H1 (cell line): ENCODE measurements around the gene ZAR1. TPM values are rescaled to one million over a fixed set of nuclear protein-coding genes. Genes with fewer than 3 reads are reported as not detected.

Experiments used
- ASH2L ChIP-seq: fragments of 200-600, 300-600 bp; sonication (generic); IDR thresholded peaks from one replicate; pipeline ENCODE4 v1.7.1; 2017; ENCODE audit warnings: low read length
- CTBP2 ChIP-seq: IDR thresholded peaks from 2 replicates; pipeline ENCODE4 v1.7.0; 2011; ENCODE audit warnings: borderline replicate concordance, mild to moderate bottlenecking, moderate library complexity, mixed read lengths, low read length; ENCODE audit not compliant: insufficient read depth, insufficient read length
- NRF1 ChIP-seq: IDR thresholded peaks from 2 replicates; pipeline ENCODE4 v1.6.1; 2011; ENCODE audit warnings: mild to moderate bottlenecking, low read depth, low read length, improper control_type of control experiment
- polyA plus RNA-seq, 7 experiments: library from polyadenylated mRNA; depleted of rRNA in 3 of 7; stranded (reverse) in 5 of 7; unstranded in 2 of 7; fragments of >200 nt in 5 of 7; fragments of 200-250 nt in 2 of 7; gene quantifications; 1 replicate in 5 of 7; 2 replicates in 1 of 7; 4 replicates in 1 of 7; pipeline versions ENCODE4 v1.2.1 to v1.2.3, GENCODE V29; 2011 to 2013; ENCODE audit warnings: missing spikeins in 2 of 7, mixed read lengths in 2 of 7
- total RNA-seq: library from RNA; stranded (reverse); fragmentation: NEBNext Ultra II Directional; extraction: Animal tissue kit (Norgen Biotek cat#: 25700); gene quantifications from 2 replicates; pipeline ENCODE4 v1.2.1, GENCODE V29; 2021

The ZAR1 gene
- total and polyA plus RNA-seq, 2 of the 8 experiments (the other 6 are each of a cell fraction or from before 2014, with no cell fraction given): 0.33 to 0.78 TPM

DNA sequence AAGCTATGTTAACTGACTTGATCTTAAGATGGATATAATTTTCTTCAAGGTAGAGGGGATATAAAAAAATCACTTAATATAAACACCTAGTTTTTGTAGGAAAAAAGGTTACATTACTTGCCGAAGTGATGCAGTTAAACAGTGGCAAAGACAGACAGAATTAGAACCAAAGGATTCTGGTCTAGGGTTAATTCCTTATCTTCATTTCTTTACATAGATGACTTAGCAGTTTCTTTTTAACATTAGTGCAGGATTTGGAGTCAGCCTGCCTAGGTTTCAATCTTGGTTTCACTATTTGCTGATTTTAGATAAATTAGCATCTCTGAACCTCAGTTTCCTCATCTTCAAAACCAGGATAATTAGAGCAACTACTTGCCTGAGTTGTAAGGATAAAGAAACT lies 14.3 kb downstream of the ZAR1 start (continued):
- TF ChIP-seq CTBP2 (no peak), ASH2L (no peak), NRF1 (no peak)
